ENCODE results near the gene GAB1.

Gene GAB1

GRCh38 chr4:143396695-143397094 is 60.0 kb downstream of the GAB1 start:
- no peak for DNase-seq (ENCODE audit: extremely low read depth, low read depth)
- TF ChIP-seq CTCF (IDR thresholded peaks at IDR 0.05; ENCODE audit: low read depth, low read length, missing control alignments): peak; percentile 32
- no peak overlapping the region for H3K4me3 ChIP-seq (replicated peaks; ENCODE audit: low read depth, low read length)

- H3K4me3 ChIP-seq (replicated peaks; ENCODE audit: low read depth, low read length): no peak overlapping the region
- no peak for TF ChIP-seq CTCF (IDR thresholded peaks at IDR 0.05; ENCODE audit: low read depth, low read length, missing control alignments)
- no peak for DNase-seq (ENCODE audit: extremely low read depth, low read depth)
Measured at GRCh38 chr4:143397335-143397734, 60.7 kb downstream of the GAB1 start.

DNA sequence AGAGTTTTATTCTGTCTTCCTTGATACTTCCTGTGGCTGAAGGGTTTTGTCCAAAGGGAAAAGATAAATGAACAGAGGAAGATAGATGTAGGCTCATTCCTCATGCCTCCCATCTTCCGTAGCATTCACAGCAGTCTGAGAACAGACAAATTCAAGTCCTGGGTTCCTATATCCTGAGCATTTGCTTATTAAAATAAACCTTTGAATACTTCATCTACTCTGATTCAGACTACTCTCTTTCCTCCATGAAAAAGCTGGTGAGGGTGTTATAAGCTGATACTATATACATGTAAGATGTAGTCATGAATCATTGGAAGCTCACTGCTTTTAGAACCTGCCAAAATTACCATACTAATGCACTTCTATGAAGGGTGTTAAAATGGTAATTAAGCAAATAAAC is 61.2 kb downstream of the GAB1 start:
- DNase-seq (ENCODE audit: extremely low read depth, low read depth): no peak
- no peak for TF ChIP-seq CTCF (IDR thresholded peaks at IDR 0.05; ENCODE audit: low read depth, low read length, missing control alignments)
- H3K4me3 ChIP-seq (replicated peaks; ENCODE audit: low read depth, low read length): no peak overlapping the region

DNA sequence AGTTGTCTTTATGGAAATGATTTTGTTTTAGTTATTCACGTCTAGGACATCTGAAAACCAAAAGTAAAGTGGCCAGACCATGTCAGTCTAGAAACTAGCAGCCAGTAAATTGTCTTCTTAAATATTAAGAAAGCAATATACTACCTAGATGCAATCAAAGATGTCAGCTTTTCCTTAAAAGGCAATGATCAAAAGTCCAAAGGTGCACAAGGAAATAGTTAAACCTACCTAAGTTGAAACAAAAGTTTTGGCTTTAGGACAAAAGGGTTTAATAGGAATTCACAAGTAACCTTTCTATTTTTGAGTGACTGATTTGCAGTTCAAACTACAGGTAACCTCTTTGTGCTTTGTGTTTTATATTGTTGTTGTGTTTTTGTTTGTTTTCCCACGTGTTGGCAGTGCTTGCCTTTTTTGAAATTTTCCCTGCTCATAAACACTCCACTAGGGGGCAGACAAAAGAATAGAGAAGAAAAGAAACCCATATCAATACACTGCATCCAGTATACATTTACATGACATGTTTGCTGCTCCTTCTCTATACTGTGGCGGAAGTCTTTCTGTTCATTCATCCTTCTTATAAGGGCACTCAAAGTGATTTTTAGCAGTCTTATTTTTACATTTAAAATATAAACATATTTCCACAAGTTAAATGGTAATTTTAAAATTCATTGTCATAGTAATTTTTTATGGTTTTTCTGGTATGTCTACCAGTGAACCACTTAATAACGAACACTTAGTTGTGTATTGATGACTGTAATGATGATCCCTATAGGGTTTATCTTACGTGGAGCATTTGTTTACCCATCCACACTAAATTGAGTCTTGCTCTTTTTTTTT is 62.7 kb downstream of the GAB1 start:
- peak; percentile 64 for TF ChIP-seq CTCF (IDR thresholded peaks at IDR 0.05; ENCODE audit: low read depth, low read length, missing control alignments)
- DNase-seq (ENCODE audit: extremely low read depth, low read depth): no peak
- H3K4me3 ChIP-seq (replicated peaks; ENCODE audit: low read depth, low read length): no peak overlapping the region

DNA sequence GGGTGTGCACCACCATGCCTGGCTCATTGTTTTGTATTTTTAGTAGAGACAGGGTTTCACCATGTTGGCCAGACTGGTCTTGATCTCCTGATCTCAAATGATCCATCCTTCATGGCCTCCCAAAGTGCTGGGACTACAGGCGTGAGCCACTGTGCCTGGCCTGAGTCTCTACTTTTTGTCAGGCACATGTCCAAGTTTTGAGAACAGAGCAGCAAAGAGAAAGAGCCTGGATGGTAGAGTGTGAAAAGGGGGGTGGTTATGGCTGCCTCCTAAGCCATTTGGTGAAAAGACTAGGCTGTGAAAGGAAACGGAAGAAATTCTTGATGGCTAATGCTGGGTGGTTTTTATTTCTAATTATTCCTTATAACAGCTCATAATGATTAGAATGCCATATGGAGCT is 63.4 kb downstream of the GAB1 start:
- DNase-seq (ENCODE audit: extremely low read depth, low read depth): no peak
- H3K4me3 ChIP-seq (replicated peaks; ENCODE audit: low read depth, low read length): no peak overlapping the region
- TF ChIP-seq CTCF (IDR thresholded peaks at IDR 0.05; ENCODE audit: low read depth, low read length, missing control alignments): no peak

DNA sequence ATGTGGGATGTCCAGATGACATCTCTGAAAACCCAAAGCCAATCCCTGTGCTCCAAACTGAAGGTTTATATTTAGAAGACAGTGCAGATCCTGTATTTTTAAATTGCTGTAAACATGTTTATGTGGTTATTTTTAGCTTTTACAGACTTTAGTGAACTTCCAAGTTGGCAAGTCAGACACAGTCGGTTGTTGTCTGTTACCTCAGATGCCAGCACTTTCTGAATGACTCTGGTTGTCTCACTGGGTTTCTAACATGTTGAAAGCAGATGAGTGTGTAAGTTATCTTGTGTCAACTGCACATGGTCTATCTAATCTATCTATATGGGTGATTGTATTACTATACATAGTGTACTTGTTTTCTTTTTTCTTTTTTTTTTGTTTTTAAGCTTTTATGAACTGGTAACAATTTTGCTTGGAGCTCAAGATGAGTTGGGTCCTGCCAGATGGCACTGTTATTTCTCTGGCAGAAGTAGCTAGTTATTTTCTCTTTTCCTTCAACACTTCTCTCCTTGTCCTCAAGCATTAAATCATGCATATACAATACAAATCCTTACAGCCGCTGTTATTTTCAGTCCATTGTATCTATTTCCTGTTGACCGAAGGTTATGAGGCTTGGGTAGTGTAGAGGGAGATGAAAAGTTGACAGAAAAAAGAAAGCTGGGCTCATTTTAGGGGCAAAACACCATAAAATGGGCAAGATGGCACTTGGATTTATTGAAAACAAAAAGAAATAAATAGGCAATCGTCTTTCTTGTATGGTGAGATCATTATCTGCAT is 66.3 kb downstream of the GAB1 start:
- H3K4me3 ChIP-seq (replicated peaks; ENCODE audit: low read depth, low read length): no peak overlapping the region
- no peak for DNase-seq (ENCODE audit: extremely low read depth, low read depth)

More for the DNA sequence above, 66.3 kb downstream of the GAB1 start:
- TF ChIP-seq CTCF (IDR thresholded peaks at IDR 0.05; ENCODE audit: low read depth, low read length, missing control alignments): no peak
